ENCODE measurements around the gene HSPA1B. TPM values are rescaled to one million over a fixed set of nuclear protein-coding genes. Genes with fewer than 3 reads are reported as not detected.
A peak's percentile ranks its signal among the peaks of the same experiment; 100 is the strongest.

Gene HSPA1B

GRCh38 chr6:31877651-31878161 lies 50.2 kb downstream of the HSPA1B start:
- H3K9me3 ChIP-seq (replicated peaks; ENCODE audit: low read length): no peaks in the 10 kb centered on the region
- H3K4me3 ChIP-seq (ENCODE audit: low read length): no peak overlapping the region
- no peaks in the 10 kb centered on the region for H3K4me1 ChIP-seq (ENCODE audit: control insufficient read depth, insufficient read depth, low read length)
- no peaks in the 10 kb centered on the region for H3K27me3 ChIP-seq (ENCODE audit: control insufficient read depth, insufficient read depth, low read length)
- no peak overlapping the region for H3K9ac ChIP-seq (ENCODE audit: low read depth, low read length)
- peaks cover 27% of the 10 kb centered on the region for H3K36me3 ChIP-seq (ENCODE audit: insufficient read depth, low read length)
- no peak overlapping the region for H3K4me2 ChIP-seq (ENCODE audit: low read length)

GRCh38 chr6:31878222-31878621 lies 50.7 kb downstream of the HSPA1B start:
- Histone ChIP-seq H3K4me3 (ENCODE audit: low read length) (no peak overlapping the region), H3K9me3 (replicated peaks; ENCODE audit: low read length) (no peaks in the 10 kb centered on the region), H3K36me3 (ENCODE audit: insufficient read depth, low read length) (peaks cover 32% of the 10 kb centered on the region), H3K27me3 (ENCODE audit: control insufficient read depth, insufficient read depth, low read length) (no peaks in the 10 kb centered on the region), H3K4me1 (ENCODE audit: control insufficient read depth, insufficient read depth, low read length) (no peaks in the 10 kb centered on the region), H3K9ac (ENCODE audit: low read depth, low read length) (no peak overlapping the region), H3K4me2 (ENCODE audit: low read length) (no peak overlapping the region)

DNA sequence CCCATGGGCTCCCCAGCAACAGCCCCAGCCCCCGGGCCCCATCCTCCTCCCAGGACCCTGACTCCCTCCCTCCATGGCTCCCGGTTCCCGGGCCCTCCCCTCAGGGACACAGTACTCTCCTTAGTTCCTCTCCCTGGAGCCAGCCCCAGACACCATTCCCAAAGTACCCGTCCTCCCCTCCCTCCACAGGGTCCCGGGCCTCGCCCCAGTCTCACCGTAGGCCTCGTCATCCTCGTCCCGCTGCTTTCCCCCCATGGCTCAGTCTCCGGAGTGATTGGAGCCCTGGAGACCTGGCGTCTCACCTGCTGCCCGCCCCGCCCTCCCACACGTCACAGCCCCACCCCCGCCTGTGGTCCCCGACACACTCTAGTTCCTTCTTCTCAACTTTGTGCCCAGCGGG lies 51.2 kb downstream of the HSPA1B start, which contains the start of gene SLC44A4:
SLC44A4 (minus strand) TSS at position 272 of the 400 bp plus-strand sequence; CDS start at position 255, 17 bp downstream.
- H3K4me1 ChIP-seq (ENCODE audit: control insufficient read depth, insufficient read depth, low read length): no peaks in the 10 kb centered on the region
- no peak within 1 kb of the TSS for H3K9ac ChIP-seq (ENCODE audit: low read depth, low read length)
- H3K9me3 ChIP-seq (replicated peaks; ENCODE audit: low read length): no peaks in the 10 kb centered on the region
- no peak within 1 kb of the TSS for H3K4me2 ChIP-seq (ENCODE audit: low read length)
- peaks cover 37% of the 10 kb centered on the region for H3K36me3 ChIP-seq (ENCODE audit: insufficient read depth, low read length)
- H3K4me3 ChIP-seq (ENCODE audit: low read length): no peak within 1 kb of the TSS
- no peaks in the 10 kb centered on the region for H3K27me3 ChIP-seq (ENCODE audit: control insufficient read depth, insufficient read depth, low read length)

DNA sequence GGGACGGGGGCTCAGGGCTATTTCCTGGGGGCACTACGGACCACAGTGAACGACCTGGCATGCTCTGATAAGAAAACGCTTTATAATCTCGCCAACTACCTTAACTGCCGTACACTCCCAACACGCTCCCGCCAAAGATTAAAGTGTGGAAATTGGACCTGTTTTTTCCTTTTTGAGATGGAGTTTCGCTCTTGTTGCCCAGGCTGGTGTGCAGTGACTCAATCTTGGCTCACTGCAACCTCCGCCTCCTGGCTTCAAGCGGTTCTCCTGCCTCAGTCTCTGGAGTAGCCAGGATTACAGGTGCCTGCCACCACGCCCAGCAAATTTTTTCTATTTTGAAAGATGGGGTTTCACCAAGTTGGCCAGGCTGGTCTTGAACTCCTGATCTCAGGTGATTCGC lies 51.6 kb downstream of the HSPA1B start:
- Histone ChIP-seq H3K4me2 (ENCODE audit: low read length) (no peak overlapping the region), H3K4me3 (ENCODE audit: low read length) (no peak overlapping the region), H3K4me1 (ENCODE audit: control insufficient read depth, insufficient read depth, low read length) (no peaks in the 10 kb centered on the region), H3K9me3 (replicated peaks; ENCODE audit: low read length) (no peaks in the 10 kb centered on the region), H3K36me3 (ENCODE audit: insufficient read depth, low read length) (peaks cover 38% of the 10 kb centered on the region), H3K9ac (ENCODE audit: low read depth, low read length) (no peak overlapping the region), H3K27me3 (ENCODE audit: control insufficient read depth, insufficient read depth, low read length) (no peaks in the 10 kb centered on the region)

Small RNA genes lying within 50 kb of the gene (small RNA-seq; reads per million reads assigned to genes)
- gene RF00019 (not detected), gene SNORD48 (34.5 reads per million, percentile 95 among the genes with 10 or more reads in this experiment), gene SNORD52 (not detected)
